ENCODE measurements around the gene USP17L26.
A peak's percentile ranks its signal among the peaks of the same experiment; 100 is the strongest.
"Not testable (repeated sequence)": the region's sequence is repeated elsewhere in the genome, so short reads cannot be mapped to it uniquely, and the experiment has no call there.

The USP17L26 gene

GRCh38 chr4:9334358-9334757 is at the start of gene USP17L26:
Gene USP17L26, plus strand, starts transcription at chr4:9334658. Its CDS starts 0 bp downstream, at chr4:9334658.
- DNase-seq (ENCODE audit: low spot score) = not testable (repeated sequence)

GRCh38 chr4:9324191-9324590 is 10.3 kb upstream of the USP17L26 start:
- DNase-seq (ENCODE audit: low spot score) = not testable (repeated sequence)

- not testable (repeated sequence) for DNase-seq (ENCODE audit: low spot score)
Observed at GRCh38 chr4:9324865-9325264, 9.6 kb upstream of the USP17L26 start, which contains the start of gene USP17L24. Gene USP17L24, plus strand, starts transcription at chr4:9325165. Its CDS starts 0 bp downstream, at chr4:9325165.

GRCh38 chr4:9329611-9330010 is 4.8 kb upstream of the USP17L26 start, which contains the start of gene USP17L25:
Gene USP17L25, plus strand, starts transcription at chr4:9329911. Its CDS starts 0 bp downstream, at chr4:9329911.
- not testable (repeated sequence) for DNase-seq (ENCODE audit: low spot score)

GRCh38 chr4:9339103-9339502 is 4.6 kb downstream of the USP17L26 start, which contains the start of gene USP17L5:
Gene USP17L5, plus strand, starts transcription at chr4:9339403. Its CDS starts 0 bp downstream, at chr4:9339403.
- DNase-seq (ENCODE audit: low spot score) = not testable (repeated sequence)

- not testable (repeated sequence) for DNase-seq (ENCODE audit: low spot score)
Observed at GRCh38 chr4:9343848-9344247, 9.4 kb downstream of the USP17L26 start, which contains the start of gene USP17L27. Gene USP17L27, plus strand, starts transcription at chr4:9344148. Its CDS starts 0 bp downstream, at chr4:9344148.

- DNase-seq (ENCODE audit: low spot score) = not testable (repeated sequence)
Observed at GRCh38 chr4:9348593-9348992, 14.1 kb downstream of the USP17L26 start, which contains the start of gene USP17L28. Gene USP17L28, plus strand, starts transcription at chr4:9348893. Its CDS starts 0 bp downstream, at chr4:9348893.

GRCh38 chr4:9350866-9351265 is 16.4 kb downstream of the USP17L26 start:
- DNase-seq (ENCODE audit: low spot score) = not testable (repeated sequence)

GRCh38 chr4:9353338-9353737 is 18.9 kb downstream of the USP17L26 start, which contains the start of gene USP17L29:
Gene USP17L29, plus strand, starts transcription at chr4:9353638. Its CDS starts 0 bp downstream, at chr4:9353638.
- DNase-seq (ENCODE audit: low spot score) = not testable (repeated sequence)

GRCh38 chr4:9362829-9363228 is 28.4 kb downstream of the USP17L26 start, which contains the start of gene USP17L30:
Gene USP17L30, plus strand, starts transcription at chr4:9363129. Its CDS starts 0 bp downstream, at chr4:9363129.
- not testable (repeated sequence) for DNase-seq (ENCODE audit: low spot score)

GRCh38 chr4:9379881-9380280 is 45.4 kb downstream of the USP17L26 start:
- not testable (repeated sequence) for DNase-seq (ENCODE audit: low spot score)

- peak; percentile 32 for DNase-seq (ENCODE audit: low spot score)
Observed at GRCh38 chr4:9381012-9381534, 46.6 kb downstream of the USP17L26 start.

GRCh38 chr4:9384126-9384525 is 49.7 kb downstream of the USP17L26 start:
- no peak for DNase-seq (ENCODE audit: low spot score)
